Loucy (cell line): Measurements from ENCODE around the gene VPS16.

Experiments
- H2AFZ ChIP-seq: fragments of 200-600 bp; sonication (generic); 2 replicates; pipeline ENCODE4 v1.6.0; 2016; ENCODE audit warnings: antibody characterized with exemption, mild to moderate bottlenecking, low read length, moderate library complexity
- H3F3A ChIP-seq: fragments of 200-600 bp; 2 replicates; pipeline ENCODE4 v1.6.0; 2016; ENCODE audit warnings: antibody characterized with exemption, low read depth, mild to moderate bottlenecking
- H3K27me3 ChIP-seq: fragments of 200-600 bp; sonication (generic); 2 replicates; pipeline ENCODE4 v1.6.1; 2014; ENCODE audit warnings: low read length, mild to moderate bottlenecking; ENCODE audit not compliant: insufficient read depth, poor library complexity, severe bottlenecking
- H3K36me3 ChIP-seq: fragments of 200-600 bp; sonication (generic); 2 replicates; pipeline ENCODE4 v1.6.1; 2016; ENCODE audit warnings: low read length; ENCODE audit not compliant: insufficient read depth
- H3K4me1 ChIP-seq: fragments of 200-600 bp; sonication (generic); 2 replicates; pipeline ENCODE4 v1.5.1; 2014; ENCODE audit warnings: low read length, mild to moderate bottlenecking; ENCODE audit not compliant: insufficient read depth, poor library complexity, severe bottlenecking
- H3K4me2 ChIP-seq: fragments of 200-600 bp; sonication (generic); 2 replicates; pipeline ENCODE4 v1.6.0; 2014; ENCODE audit warnings: antibody characterized with exemption, low read length, low read depth, mild to moderate bottlenecking; ENCODE audit not compliant: poor library complexity, severe bottlenecking
- H3K4me3 ChIP-seq: fragments of 200-600 bp; sonication (generic); 2 replicates; pipeline ENCODE4 v1.5.1; 2014; ENCODE audit warnings: low read length, mild to moderate bottlenecking, mixed read lengths; ENCODE audit not compliant: poor library complexity, severe bottlenecking
- H3K79me2 ChIP-seq: fragments of 200-600 bp; sonication (generic); 2 replicates; pipeline ENCODE4 v1.6.1; 2014; ENCODE audit warnings: low read length; ENCODE audit not compliant: insufficient read depth
- H3K9ac ChIP-seq: fragments of 200-600 bp; sonication (generic); 2 replicates; pipeline ENCODE4 v1.6.0; 2014; ENCODE audit warnings: mild to moderate bottlenecking, low read depth, low read length, moderate library complexity; ENCODE audit not compliant: poor library complexity, severe bottlenecking
- H3K9me2 ChIP-seq: fragments of 200-600 bp; sonication (generic); replicated peaks from 2 replicates; pipeline ENCODE4 v1.6.1; 2016; ENCODE audit warnings: low read depth, low read length, mixed read lengths
- H3K9me3 ChIP-seq: fragments of 200-600 bp; sonication (generic); 2 replicates; pipeline ENCODE4 v1.6.1; 2014; ENCODE audit warnings: mild to moderate bottlenecking, antibody characterized with exemption, low read length, low read depth; ENCODE audit not compliant: insufficient read depth
- H4K20me1 ChIP-seq: fragments of 200-600 bp; sonication (generic); 2 replicates; pipeline ENCODE4 v1.6.0; 2014; ENCODE audit warnings: antibody characterized with exemption, low read length, mild to moderate bottlenecking; ENCODE audit not compliant: insufficient read depth, poor library complexity, severe bottlenecking
- EZH2phosphoT487 ChIP-seq: fragments of 200-600 bp; IDR thresholded peaks from 2 replicates; pipeline ENCODE4 v1.6.1; 2018; ENCODE audit warnings: antibody characterized with exemption, mild to moderate bottlenecking, moderate library complexity, borderline replicate concordance
- TF ChIP-seq, protein P1 (sequence below): fragments of 200-600 bp; sonication (generic); conservative IDR thresholded peaks from 2 replicates; pipeline ENCODE4 v1.5.1; 2014; ENCODE audit warnings: mild to moderate bottlenecking, antibody characterized with exemption, low read length

Gene VPS16

DNA sequence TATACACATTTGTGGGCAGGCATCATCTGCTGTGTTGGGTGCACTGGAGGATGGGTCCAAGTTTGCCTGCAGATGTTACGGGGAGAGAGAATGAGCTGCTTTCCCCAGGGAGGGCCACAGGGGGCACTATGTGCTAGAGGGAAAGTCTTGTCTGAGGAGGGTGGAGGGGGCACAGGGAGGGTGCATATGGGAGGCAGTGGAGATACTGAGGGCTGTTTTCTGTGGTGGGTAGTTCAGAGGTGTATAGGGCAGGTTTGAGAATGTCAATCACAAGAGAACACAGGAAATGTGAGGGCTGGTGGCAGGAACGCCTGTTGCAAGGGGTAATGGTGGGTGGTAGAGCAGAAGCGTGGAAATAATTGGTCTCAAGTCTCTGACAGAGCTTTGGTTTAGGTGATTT, 25.1 kb downstream of the VPS16 start:
- Histone ChIP-seq H2AFZ (no peak overlapping the region), H3K9me3 (no peaks in the 10 kb centered on the region), H3K4me3 (no peak overlapping the region), H3K9me2 (no peaks in the 10 kb centered on the region), H3K4me2 (no peak overlapping the region), H3K79me2 (no peaks in the 10 kb centered on the region), H3K36me3 (peaks cover 18% of the 10 kb centered on the region; the same call in 1 of the 2 replicates), H3K4me1 (peaks cover 14% of the 10 kb centered on the region), H3K27me3 (no peaks in the 10 kb centered on the region), H3F3A (no peaks in the 10 kb centered on the region; the same call in 1 of the 2 replicates), H3K9ac (no peak overlapping the region), H4K20me1 (no peaks in the 10 kb centered on the region)
- TF ChIP-seq, protein P1, sequence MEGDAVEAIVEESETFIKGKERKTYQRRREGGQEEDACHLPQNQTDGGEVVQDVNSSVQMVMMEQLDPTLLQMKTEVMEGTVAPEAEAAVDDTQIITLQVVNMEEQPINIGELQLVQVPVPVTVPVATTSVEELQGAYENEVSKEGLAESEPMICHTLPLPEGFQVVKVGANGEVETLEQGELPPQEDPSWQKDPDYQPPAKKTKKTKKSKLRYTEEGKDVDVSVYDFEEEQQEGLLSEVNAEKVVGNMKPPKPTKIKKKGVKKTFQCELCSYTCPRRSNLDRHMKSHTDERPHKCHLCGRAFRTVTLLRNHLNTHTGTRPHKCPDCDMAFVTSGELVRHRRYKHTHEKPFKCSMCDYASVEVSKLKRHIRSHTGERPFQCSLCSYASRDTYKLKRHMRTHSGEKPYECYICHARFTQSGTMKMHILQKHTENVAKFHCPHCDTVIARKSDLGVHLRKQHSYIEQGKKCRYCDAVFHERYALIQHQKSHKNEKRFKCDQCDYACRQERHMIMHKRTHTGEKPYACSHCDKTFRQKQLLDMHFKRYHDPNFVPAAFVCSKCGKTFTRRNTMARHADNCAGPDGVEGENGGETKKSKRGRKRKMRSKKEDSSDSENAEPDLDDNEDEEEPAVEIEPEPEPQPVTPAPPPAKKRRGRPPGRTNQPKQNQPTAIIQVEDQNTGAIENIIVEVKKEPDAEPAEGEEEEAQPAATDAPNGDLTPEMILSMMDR: peak; percentile 65
- no peak for TF ChIP-seq EZH2phosphoT487

DNA sequence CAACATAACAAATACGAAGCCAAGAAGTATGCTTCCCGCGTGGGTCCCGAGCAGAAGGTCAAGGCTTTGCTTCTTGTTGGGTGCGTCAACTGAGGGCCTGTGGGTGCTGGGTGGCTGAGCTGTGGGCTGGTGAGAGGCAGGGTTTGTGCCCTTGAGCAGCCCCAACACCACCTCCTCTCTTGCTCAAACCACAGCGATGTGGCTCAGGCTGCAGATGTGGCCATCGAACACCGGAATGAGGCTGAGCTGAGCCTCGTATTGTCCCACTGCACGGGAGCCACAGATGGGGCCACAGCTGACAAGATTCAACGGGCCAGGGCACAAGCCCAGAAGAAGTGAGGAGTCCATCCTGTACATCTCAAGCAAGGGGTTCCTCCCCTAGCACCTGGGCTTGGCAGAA, 25.7 kb downstream of the VPS16 start:
- Histone ChIP-seq H3K4me1 (peaks cover 20% of the 10 kb centered on the region), H3K9me3 (no peaks in the 10 kb centered on the region), H3K9ac (no peak overlapping the region), H2AFZ (no peak overlapping the region), H3F3A (no peaks in the 10 kb centered on the region; the same call in 1 of the 2 replicates), H4K20me1 (no peaks in the 10 kb centered on the region), H3K4me3 (no peak overlapping the region), H3K9me2 (no peaks in the 10 kb centered on the region), H3K79me2 (no peaks in the 10 kb centered on the region), H3K36me3 (peaks cover 13% of the 10 kb centered on the region; the same call in 1 of the 2 replicates), H3K4me2 (no peak overlapping the region), H3K27me3 (no peaks in the 10 kb centered on the region)
- TF ChIP-seq EZH2phosphoT487: no peak
- TF ChIP-seq, protein P1: no peak

DNA sequence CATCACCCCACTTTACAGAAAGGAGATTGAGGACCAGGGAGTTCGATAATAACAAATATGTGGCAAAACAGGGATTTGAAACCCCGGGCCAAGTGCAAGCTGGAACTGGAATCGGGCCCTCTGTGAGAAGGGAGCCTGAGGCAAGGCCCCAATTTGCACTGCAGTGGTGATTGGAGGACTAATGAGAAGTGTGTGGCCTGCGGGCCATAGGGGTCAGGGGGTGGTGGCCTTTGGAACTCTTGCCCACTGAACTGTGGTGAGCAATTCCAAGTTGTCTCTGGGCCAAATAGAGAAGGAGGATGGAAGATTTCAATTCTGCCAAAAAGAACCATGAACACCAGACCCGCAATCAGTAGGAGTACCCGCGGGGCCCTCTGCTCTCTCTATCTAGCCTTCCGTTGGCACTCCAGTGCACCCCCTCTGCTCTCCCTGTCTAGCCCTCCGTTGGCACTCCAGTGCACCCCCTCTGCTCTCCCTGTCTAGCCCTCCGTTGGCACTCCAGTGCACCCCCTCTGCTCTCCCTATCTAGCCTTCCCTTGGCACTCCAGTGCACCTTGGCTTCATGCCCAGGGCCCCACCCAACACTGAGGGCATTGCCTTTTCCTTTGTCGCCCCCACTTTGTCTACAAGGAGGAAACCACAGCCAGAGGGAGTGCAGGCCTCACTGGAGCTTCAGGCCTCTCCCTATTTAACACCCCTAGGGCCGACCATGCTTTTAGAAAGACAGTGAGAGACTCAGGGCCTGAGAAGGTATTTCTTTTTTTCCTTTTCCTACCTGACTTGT, 26.7 kb downstream of the VPS16 start:
- H3F3A ChIP-seq: no peaks in the 10 kb centered on the region; the same call in 1 of the 2 replicates
- H3K4me3 ChIP-seq: no peak overlapping the region
- no peaks in the 10 kb centered on the region for H3K79me2 ChIP-seq
- H3K9ac ChIP-seq: peak overlapping the region; percentile 28
- H3K4me1 ChIP-seq: peaks cover 22% of the 10 kb centered on the region
- no peaks in the 10 kb centered on the region for H4K20me1 ChIP-seq
- H2AFZ ChIP-seq: no peak overlapping the region
- no peaks in the 10 kb centered on the region for H3K9me2 ChIP-seq
- no peaks in the 10 kb centered on the region for H3K27me3 ChIP-seq
- H3K9me3 ChIP-seq: no peaks in the 10 kb centered on the region
- TF ChIP-seq, protein P1: no peak
- TF ChIP-seq EZH2phosphoT487: no peak
- peak overlapping the region; percentile 35 for H3K4me2 ChIP-seq
- H3K36me3 ChIP-seq: peaks cover 7% of the 10 kb centered on the region; the same call in 1 of the 2 replicates
